Stimulated activated CD8-positive, alpha-beta memory T cell treated with anti-CD3 and anti-CD28 coated beads, Interleukin-12 subunit alpha, Interleukin-12 subunit beta, amount 100 ng/mL, for 24 hours (primary cell): ENCODE results near the gene KRTAP10-2.

ENCODE experiments used
- DNase-seq: peaks from one replicate; pipeline ENCODE4 v3.0.0-alpha.2; 2020; ENCODE audit errors: extremely low read depth

Gene KRTAP10-2

DNA sequence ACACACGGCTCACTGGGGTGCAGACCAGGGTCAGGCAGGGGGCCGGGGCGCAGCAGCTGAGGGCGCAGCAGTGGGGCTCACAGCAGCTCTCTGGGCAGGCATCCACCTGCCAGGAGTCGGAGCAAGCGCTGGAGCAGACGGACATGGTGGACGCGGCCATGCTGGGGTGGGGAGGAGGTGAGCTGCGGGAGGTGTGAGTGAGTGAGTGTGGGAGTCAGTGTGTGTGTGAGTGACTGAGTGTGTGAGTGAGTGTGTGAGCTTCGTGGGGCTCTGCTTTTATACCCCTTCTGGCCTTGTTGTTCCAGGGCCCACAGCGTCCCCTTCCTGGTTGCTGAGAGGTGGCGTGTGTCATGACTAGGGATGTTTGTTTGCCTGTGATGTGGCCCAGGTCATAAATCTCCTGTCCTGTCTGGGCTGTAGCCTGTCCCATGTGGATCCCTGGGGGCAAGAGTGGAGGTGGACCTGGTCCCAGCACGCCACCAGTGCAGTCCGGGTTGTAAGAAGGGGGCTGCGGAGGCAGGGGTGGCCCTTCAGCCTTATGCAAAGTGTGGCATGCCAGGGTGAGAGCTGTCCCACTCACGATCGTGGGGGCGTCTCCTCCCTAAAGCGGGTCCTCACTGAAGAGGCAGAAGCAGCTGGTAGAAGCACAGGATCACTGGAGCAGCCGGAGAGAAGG lies 11.2 kb downstream of the KRTAP10-2 start, which contains the start of gene KRTAP10-1:
Gene KRTAP10-1, minus strand, starts transcription at position 205 of the 676 bp plus-strand sequence. Its CDS starts 45 bp downstream, at position 160.
- DNase-seq, result no peak

DNA sequence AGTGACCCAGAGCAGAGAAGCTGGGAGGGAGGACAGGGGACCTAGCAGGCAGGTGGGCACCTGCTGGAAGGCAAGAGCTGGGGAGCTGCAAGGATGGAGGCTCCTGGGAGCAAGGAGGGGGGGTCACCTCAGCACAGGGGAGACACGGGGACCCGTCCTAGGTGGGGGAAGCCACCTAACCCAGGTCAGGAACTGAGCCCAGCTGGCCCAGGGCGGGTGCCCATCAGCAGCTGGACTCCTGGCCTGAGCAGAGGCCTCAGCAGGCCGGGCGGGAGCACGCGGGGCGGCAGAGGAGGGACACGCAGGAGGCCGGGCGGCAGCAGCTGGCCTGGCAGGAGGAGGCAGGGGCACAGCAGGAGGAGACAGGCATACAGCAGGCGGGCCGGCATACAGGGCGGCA lies 12.3 kb downstream of the KRTAP10-2 start:
- DNase-seq, result no peak

DNA sequence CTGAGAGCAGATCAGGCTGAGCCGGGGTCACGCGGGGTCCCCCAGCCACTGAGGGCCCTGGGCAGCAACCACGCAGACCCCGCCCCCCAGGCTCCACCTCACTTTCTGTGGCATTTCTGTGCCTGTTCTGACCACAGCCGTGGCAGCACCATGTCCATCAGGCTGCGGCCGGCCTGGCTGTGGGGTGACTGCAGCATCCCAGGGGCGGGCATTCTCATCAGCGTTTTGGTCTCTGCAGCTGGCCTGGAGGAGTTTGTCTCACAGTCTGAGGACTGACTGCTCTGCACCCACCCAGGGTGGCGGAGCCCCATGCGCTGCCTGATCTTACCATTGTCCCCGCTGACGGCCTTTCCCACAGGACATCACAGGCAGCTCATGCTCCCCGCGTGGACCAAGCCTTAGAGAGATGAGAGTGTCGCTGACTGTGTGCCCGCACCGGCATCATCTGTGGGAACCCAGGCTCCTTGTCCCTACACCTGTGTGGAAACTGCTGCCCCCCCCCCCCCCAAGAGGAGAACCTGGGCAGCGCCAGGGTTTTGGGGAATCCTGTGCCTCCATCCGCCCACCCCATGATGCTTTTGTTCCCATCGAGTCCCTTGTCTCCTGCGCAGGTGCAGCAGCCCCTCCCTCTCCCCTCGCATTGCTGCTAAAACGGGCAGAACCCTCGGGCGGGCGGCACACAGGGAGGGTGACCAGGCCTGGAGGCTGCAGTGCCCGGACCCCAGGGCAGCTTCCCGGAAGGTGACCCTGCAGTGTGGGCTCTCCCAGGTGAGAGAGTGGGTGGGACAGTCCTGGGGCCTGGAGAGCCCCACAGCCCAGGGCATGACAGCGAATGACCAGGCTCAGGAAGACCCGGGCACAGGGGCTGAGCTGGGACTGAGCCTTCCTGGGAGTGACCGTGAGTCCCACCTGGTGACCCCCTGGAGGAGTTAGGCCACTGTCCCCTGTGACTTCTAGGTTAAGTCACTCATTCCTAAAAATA lies 13.1 kb downstream of the KRTAP10-2 start:
- DNase-seq, result no peak

DNA sequence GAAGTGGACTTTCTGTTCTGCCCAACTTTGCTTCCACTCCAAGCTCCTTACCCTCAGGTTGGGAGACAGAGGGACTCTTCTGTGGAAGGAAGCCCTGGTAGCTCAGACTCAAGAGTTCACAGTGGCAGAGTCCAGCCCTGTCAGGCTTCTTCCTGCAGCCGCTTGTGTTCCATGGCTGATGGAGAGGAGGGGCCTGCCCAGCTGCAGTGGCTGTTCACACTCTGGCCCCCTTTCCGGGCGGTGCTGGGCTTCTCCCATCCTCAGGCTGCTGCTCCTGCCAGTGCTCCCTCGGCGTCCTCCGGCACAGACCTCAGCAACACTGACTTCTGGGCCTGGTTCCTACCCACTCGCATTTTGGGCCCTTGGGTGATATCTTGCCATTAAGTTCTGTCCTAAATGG lies 15.3 kb downstream of the KRTAP10-2 start:
- DNase-seq, result no peak

DNA sequence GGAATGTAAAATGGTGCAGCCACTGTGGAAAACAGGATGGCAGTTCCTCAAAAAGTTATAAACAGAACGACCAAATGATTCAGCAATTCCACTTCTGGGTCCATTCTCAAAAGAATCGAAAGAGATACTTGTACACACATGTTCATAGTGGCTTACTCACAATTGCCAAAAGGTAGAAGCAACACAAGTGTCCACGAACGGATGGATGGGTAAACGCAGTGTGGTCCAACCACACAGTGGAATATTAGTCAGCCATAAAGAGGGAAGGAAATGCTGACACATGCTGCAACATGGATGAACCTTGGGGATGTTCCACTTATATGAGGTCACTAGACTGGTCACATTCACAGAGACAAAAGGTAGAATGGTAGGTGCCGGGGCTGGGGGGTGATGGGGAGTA lies 16.6 kb downstream of the KRTAP10-2 start:
- DNase-seq, result no peak

DNA sequence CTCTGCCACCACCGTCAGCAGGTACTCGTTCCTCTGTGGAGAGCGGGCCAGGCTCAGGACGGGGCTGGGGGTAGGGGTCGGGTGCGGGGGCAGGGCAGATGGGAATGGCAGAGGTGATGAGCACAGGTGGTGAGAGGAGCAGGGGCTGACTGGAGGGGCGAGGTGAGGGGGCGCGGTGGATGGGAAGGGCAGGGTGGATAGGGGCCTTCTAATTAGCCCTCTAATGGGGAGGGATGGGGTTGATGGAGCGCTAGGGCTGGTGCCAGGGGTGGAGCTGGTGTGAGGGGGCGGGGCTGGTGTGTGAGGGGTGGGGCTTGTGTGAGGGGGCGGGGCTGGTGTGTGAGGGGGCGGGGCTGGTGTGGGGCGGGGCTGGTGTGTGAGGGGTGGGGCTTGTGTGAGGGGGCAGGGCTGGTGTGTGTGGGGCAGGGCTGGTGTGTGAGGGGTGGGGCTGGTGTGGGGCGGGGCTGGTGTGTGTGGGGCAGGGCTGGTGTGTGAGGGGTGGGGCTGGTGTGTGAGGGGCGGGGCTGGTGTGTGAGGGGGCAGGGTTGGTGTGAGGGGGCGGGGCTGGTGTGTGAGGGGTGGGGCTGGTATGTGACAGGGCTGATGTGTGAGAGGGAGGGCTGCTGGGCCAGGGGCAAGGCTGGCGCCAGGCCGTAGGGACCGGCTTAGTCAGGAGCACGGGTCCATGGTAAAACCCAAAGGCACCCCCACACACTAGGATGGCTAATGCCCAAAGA lies 17.2 kb downstream of the KRTAP10-2 start:
- no peak for DNase-seq

DNA sequence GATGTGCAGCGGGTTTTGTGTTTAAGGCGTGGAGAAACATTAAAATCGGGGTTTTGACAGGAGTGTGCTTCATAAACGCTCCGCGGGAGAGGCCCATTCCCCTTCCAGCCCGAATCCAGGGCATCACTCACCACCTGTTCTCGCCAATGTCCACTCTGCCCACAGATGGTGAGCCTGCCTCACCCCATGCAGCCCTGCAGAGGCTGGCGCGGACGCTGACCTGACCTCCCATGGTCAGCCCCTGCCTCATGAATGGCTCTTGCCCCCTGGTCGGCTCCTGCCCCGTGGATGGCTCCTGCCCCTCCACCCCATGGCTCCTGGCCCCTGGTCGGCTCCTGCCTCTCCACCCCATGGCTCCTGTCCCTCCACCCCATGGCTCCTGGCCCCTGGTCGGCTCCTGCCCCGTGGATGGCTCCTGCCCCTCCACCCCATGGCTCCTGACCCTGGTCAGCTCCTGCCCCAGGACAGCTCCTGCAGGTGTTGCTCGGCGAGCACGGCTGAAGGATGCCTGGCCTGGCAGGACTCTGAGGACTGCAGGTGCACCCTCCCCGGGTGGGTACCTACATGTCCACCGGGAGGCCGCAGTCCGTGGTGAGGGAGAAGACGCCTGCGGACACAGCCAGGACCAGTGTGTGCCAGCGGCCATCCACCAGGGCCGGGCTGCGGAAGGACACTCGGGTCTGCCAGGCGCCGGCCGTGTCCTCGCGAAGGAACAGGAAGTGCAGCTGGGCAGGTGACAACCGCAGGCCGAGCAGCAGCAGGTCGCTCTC lies 18.0 kb downstream of the KRTAP10-2 start:
- no peak for DNase-seq

DNA sequence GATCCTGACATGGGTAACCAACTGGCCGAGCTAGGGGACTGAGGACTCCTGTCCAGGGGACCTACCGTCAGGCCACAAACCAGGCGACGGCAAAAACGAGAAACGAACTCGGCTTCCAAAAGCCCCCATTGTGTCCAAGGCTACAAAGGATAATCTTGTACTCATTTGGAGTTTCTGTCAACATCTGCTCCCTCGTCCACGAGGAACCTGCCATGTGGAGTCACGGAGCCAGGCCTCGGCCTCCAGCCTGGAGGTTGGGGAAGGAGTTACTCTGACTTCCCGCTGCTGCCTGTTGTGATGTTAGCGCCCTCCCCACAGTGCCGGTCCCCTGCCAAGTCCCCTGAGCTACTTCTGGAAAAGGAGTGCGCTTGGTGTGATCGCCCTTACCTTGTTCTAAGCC lies 18.6 kb downstream of the KRTAP10-2 start:
- DNase-seq, result no peak

DNA sequence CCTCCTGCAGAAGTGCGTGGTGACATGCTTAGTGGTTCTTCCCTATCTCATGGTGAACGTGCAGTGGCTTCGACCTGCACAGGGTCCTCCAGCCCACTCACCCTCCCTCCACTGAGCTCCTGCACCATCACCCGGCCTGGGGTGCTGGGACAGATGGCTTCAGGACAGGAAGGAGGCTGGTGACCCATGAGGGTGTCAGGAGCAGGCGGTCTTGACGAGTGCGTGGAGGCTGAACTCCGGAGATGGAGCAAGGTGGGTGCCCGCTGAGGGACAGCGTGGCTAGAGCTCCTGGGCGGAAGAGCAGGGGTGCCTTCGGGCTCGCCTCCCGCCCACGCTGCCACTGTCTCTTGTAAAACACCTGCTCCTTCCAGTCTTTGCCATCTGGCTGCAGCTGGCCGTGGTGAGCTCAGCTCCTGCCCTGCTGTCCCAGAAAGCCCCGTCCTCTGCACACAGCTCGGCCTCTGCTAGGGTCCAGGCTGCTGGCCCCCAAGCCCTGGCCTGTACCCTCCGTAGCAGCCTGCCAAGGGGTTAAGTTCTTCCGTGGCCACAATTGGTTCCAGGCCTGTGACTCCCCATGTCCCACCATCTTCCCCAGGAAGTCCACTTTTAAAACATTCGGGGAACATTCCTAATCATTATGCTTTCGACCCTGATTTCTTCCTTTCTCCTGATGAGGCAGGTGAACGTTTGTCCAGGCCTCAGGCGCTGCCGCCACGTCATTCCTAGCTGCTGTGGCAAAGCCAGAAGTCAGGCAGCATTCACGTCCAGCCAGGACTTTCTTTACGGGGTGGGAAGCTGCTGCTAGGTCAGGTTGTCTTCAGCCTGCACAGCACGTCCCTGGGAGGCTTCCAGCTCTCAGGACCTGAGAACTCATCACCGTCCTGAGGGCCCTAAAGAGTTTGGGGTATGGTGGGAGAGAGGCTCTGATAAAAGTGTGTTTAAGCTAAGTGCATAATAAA lies 19.4 kb downstream of the KRTAP10-2 start:
- no peak for DNase-seq

DNA sequence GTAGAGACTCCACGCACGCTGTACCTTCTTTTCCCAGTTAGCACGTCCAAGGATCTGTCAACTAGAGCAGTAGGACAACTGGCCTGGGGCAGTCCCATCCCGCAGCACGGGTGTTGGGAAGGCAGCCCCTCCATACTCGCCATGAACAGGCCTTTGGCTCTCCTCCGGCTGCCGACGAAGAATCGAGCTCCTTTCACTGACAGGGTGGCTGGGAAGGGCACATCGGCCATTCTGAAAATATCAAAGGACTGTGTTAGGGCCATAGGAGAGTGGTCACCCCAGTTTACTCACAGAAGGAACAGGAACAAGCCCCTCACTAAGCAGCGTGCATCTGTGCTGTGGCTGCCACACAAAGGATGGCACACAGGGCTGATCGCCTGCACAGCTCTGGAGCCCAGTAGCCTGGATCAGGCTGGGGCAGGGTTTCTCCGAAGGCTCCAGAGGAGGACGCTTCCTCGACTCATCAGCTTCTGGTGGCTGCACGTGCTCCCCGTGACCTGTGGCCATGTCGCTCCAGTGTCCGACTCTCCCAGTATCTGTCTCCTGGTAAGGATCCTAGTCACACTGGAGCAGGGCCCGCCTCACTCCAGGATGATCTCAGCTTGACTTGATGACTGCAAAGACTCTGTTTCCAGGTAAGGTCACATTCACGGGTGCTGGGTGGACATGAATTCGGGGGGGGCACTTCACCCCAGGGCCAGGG lies 20.3 kb downstream of the KRTAP10-2 start:
- DNase-seq, result no peak

DNA sequence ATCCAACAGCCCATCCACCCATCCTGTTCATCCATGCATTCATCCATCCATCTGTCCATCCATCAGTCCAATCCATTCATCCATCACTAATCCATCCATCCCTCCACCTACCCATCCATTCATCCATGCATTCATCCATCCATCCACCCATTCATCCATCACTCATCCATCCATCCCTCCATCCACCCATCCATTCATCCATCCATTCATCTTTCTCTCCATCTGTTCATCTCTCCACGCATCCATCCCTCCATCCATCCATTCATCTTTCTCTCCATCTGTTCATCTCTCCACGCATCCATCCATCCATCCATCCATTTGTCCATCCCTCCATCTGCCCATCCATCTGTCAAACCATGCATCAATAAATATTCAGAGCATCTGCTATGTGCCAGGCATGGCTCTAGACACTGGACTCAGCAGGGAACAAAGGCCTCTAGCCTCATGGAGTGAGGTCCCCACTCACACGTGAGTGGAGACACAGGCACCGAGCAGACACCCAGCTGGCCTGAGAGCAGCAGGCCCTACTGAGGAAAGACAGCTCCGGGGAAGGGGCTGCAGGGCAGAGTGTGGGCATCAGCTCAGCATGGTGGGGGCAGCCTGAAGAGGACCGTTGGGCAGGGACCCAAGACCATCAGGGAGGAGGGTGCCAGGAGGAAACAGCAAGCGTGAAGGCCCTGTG lies 20.9 kb downstream of the KRTAP10-2 start:
- no peak for DNase-seq

DNA sequence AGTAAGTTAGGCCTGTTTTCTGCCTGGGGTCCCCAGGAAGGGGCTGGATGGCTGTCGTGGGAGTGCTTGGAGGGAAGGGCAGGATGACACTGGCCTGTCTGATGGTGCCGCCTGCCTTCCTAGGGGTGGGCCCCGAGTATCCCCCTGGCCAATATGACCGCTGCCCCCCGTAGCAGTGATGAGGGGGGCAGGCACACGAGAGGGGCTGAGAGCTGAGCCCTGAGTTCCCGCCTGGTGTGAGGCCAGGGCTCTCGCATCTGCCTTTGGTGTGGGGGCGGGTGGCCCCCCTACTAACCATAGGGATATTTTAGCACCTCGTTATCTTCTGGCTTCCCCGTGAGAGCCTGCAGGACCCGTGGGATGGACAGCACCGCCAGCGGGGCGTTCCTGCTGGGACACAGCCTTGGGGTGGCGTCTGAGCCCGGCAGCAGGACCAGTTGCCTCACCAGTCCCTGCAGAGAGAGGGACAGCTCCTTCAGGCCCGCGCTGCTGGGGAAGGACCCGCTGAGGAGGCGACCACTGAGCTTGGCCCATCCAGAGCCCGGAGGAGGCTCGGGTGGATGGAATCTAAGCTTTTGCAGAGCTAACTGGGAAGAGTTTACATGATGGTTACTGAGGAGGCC lies 21.7 kb downstream of the KRTAP10-2 start:
- no peak for DNase-seq

DNA sequence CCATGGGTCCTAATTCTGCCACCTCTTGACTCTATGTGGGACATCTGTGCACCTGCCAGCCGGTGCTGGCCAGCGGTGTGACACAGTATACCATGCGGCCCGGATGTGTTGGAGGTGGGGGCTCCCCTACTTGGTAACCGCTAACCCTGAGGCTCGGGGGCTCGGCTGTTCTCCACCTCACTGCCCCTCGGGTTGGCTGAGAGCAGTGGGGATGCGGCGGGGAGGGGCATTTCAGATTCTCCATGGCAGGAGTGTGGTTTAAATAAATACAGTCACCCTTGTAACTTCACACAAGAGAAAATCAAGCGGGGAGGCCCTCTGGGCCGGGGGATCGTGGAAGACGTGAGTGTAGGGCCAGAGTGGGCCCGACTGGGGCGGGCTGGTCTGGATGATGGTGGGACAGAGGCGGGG lies 22.3 kb downstream of the KRTAP10-2 start:
- no peak for DNase-seq

DNA sequence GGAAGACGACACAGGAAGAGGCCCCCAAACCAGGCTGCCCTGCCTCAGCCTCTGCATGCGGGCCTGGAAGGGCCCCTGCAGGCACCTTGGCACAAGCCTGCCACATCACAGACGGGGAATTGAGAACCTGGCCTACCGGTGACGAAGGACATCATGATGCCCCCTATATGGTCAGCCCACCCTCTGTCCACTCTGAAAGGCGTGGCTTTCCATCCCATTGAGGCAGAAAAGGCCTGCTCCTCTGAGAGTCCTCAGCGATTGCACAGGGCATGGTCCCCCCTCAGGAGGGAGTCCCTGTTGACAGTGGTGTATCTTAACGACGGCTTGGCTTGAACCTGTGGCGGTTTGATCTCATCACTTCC lies 22.7 kb downstream of the KRTAP10-2 start:
- no peak for DNase-seq

DNA sequence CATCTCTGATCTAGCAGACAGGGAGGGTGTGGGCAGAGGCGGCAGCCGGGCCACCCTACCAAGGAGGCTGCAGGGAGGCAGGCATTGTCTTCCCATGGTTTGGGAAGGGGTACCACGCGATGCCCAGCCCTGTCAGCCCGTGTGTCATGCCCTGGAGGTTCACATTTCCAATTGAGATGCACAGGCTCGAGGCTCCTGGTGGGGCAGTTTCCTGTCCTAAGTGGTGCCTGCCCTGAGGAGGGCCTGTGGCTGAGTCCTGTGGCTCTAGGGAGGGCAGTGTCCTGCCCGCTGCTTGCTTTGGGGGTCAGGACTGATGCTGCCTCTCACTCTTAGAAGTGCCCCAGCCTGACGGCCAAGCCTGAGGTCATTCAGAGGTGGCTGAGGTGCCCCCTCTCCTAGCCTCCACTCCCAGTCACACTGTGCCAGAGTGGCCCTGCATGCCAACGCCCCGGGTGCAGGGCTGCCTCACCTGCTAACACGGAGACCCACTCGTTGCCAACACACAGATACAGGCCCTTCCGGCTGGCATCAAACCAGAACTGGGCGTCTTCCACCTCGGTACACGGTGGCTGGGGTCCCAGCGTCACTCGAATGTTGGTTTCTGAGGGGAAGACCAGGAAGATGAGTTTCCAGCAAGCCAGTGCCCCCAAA lies 23.2 kb downstream of the KRTAP10-2 start:
- DNase-seq, result no peak

DNA sequence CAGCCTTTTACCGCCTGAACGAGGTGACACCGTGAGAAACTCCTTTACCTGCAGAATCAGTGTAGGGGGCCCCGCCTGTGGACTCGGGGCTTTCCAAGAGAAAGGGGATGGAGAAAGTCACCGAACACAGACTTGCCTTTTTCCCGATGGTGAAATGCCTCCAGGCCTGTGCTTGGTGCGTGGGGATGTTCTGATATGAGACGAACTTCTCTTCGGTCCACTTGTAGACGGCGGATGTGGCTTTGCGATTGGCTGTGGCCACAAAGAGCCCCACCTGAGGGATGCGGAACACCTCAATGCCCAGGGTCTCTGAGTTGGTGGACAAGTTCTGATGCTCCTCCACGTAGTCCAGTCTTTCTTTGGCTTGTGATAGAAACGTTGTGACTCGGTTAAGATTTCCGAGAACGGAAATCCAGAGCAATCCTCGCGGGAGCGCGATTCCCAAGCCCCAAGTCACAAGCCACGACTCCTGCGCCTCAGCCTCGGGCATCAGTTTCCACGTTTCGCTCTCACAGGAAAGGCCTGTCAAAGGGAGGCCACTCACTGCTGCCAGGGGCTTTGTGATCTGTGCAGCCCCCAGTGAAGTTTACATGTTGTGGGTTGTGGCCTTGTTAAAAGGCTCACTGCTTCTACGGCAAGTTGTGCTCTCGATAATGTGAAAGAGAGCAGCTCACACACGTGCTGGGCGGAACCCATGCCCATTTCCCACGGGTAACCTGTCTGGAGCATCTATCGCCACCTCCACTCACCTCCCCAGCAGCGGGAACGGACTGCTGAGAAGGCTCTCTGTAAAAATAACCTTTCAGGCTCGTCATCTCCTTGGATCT lies 23.9 kb downstream of the KRTAP10-2 start:
- no peak for DNase-seq
